Muscle of arm (tissue), 12 donors: ENCODE data around the gene KLHDC4. TPM values are rescaled to one million over a fixed set of nuclear protein-coding genes. Genes with fewer than 3 reads are reported as not detected.
"Not testable (repeated sequence)": the region's sequence is repeated elsewhere in the genome, so short reads cannot be mapped to it uniquely, and the experiment has no call there.

Source experiments
- DNase-seq: peaks from one replicate; pipeline ENCODE4 v3.0.0-alpha.2; 2013
- polyA plus RNA-seq, 12 donors: library from polyadenylated mRNA; unstranded; fragments of 120-200 nt; gene quantifications; one replicate each; pipeline ENCODE4 v1.2.1, GENCODE V29; 2013; ENCODE audit not compliant: insufficient read length in 12 of 12

The KLHDC4 gene
- polyA plus RNA-seq, 12 donors, result 16.3 to 49.3 (median 26.4) TPM; not detected in 1

- DNase-seq, result no peak
These were observed 24.7 kb upstream of the KLHDC4 start for GRCh38 chr16:87790292-87791100.

GRCh38 chr16:87789437-87790291, 23.9 kb upstream of the KLHDC4 start:
- no peak for DNase-seq

GRCh38 chr16:87788730-87789436, 23.1 kb upstream of the KLHDC4 start:
- DNase-seq, result not testable (repeated sequence)

- DNase-seq, result not testable (repeated sequence)
These were observed 21.8 kb upstream of the KLHDC4 start for GRCh38 chr16:87787451-87788091.

- DNase-seq, result no peak
These were observed 19.0 kb upstream of the KLHDC4 start for GRCh38 chr16:87784812-87785211.

- DNase-seq, result no peak
These were observed 16.2 kb upstream of the KLHDC4 start for GRCh38 chr16:87782033-87782432.

GRCh38 chr16:87780385-87780989, 14.7 kb upstream of the KLHDC4 start:
- DNase-seq, result no peak

GRCh38 chr16:87778830-87779579, 13.2 kb upstream of the KLHDC4 start:
- peak; percentile 87 for DNase-seq

GRCh38 chr16:87778476-87778829, 12.7 kb upstream of the KLHDC4 start:
- no peak for DNase-seq

GRCh38 chr16:87773836-87774235, 8.1 kb upstream of the KLHDC4 start:
- not testable (repeated sequence) for DNase-seq

GRCh38 chr16:87767456-87767855, 1.7 kb upstream of the KLHDC4 start:
- DNase-seq, result not testable (repeated sequence)

GRCh38 chr16:87766485-87766797, 655 bp upstream of the KLHDC4 start:
- DNase-seq, result no peak

- DNase-seq, result no peak
These were observed 362 bp downstream of the KLHDC4 start for GRCh38 chr16:87765473-87765775.

GRCh38 chr16:87764600-87765472, 950 bp downstream of the KLHDC4 start:
- no peak for DNase-seq

- no peak for DNase-seq
These were observed 3.2 kb downstream of the KLHDC4 start for GRCh38 chr16:87762620-87763019.

GRCh38 chr16:87762071-87762571, 3.7 kb downstream of the KLHDC4 start:
- no peak for DNase-seq

GRCh38 chr16:87761060-87761459, 4.7 kb downstream of the KLHDC4 start:
- DNase-seq, result no peak

- no peak for DNase-seq
These were observed 7.9 kb downstream of the KLHDC4 start for GRCh38 chr16:87757841-87758426.

GRCh38 chr16:87754535-87754934, 11.3 kb downstream of the KLHDC4 start:
- no peak for DNase-seq
